Right lobe of liver (tissue), 4 donors: ENCODE data around the gene AHCYL2.

Source experiments
- CTCF ChIP-seq, 4 donors: fragments of 200-600 bp in 3 of 4; fragments of 450-650 bp in 1 of 4; IDR thresholded peaks; one replicate each; pipeline versions ENCODE4 v1.5.1 to v1.8.0; 2016 to 2022; ENCODE audit warnings: antibody characterized with exemption in 4 of 4, mild to moderate bottlenecking in 2 of 4
- POLR2A ChIP-seq: fragments of 450-650 bp; IDR thresholded peaks from one replicate; pipeline ENCODE4 v1.6.1; 2017; ENCODE audit warnings: antibody characterized with exemption, mild to moderate bottlenecking
- donor health status: DM: no; HTN: no; CAD: no.
- donor health status: DM: no; HTN: no; CAD: no.
- donor health status: DM: no; HTN: yes; CAD: no.

GRCh38 chr7:129381710-129382484 lies 157.1 kb downstream of the AHCYL2 start:
- no peak for TF ChIP-seq CTCF (IDR thresholded peaks at IDR 0.05)
- no peak for TF ChIP-seq POLR2A
